NCI-H2196 treated with DMSO at 0.1 percent for 48 hours (cell line): ENCODE results near the gene IER3.

ENCODE experiments used
- DNase-seq: peaks from one replicate; lab custom pipeline; 2025; ENCODE audit not compliant: unreplicated experiment; lab: John Stamatoyannopoulos, UW

The IER3 gene

DNA sequence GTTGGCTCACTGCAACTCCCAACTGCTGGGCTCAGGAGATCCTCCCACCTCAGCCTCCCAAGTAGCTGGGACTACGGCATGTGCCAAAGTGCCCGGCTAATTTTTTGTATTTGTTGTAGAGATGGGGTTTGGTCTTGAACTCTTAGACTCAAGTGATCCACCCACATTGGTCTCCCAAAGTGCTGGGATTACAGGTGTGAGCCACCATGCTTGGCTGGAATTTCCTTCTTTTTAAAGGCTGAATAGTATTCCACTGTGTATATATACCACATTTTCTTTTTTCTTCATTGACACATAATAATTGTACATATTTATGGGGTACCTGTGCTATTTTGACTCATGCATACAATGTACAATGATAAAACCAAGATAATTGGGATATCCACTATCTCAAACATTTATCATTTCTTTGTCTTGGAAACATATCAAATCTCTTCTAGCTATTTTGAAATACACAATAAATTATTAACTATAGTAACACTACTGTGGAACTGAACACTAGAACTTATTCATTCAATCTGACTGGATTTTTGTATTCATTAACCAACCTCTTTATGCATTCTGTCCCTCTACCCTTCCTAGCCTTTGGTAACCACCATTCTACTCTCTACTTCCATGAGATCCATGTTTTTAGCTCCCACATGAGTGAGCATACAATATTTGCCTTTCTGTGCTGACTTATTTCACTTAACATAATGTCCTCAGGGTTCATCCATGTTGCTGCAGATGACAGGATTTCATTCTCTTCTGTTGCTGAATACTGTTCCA, 35.1 kb downstream of the IER3 start:
- no peak for DNase-seq

DNA sequence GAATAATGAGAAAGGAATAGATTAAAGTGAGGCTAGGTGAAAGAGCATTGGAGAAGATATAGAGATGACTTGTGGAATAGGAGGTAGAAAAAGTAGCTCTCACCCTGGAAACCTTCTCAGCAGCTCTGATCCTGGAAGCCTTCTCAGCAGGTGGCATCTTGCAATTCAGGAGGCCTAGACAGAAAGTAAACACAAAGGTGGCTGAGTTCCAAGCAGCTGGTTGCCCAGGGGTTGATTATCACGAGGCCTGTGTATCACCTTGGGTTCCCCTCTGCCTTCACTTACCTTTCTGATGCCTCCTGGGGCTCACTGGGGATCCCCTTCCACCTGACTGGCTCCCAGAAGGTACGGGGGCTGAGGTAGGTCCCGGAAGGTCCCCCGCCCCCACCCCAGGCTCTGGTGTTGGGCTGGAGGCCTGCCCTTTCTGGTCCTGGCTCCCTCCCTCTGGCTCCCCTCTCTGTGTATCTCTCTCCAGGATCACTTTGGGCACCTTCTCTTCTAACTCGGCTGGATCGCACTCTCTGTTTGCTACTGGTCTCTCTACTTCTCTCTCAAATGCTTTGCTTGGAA, 37.0 kb downstream of the IER3 start:
- peak; percentile 78 for DNase-seq

DNA sequence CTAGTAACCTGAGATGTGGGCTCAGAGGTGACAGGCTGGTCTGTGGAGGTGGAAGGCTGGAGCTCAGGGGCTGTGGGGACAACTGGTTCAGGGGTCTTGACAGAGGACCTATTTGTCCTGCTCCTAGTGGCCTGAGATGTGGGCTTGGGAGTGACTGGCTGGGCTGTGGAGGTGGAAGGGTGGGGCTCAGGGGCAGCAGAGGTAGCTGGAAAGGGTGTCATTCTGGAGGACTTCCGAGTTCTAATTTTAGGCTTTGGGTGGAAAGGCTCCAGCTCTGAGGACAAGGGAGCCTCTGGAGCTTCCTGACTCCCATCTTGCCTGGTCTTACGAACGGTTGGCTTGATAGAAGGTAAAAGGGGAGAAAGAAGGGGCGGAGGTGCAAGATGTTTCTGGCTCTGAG, 38.7 kb downstream of the IER3 start:
- no peak for DNase-seq

DNA sequence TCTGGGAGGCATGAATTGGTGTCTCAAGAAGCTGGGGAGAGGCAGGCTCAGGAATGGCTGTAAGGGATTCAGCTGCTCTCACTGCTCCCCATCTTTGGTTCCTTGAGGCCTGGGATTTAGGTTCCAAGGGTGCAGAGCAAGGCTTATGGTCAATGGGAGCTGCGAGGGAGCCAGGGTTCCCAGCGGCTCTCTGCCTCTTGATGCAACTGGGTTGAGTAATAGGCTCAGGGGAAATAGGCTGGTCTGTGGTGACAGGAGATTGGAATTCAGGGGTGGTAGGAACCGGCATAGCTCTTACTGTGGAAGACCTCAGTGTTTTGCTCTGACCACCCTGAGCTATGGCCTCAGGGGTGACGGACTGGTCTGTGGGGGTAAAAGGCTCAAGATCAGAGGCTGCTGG, 40.5 kb downstream of the IER3 start:
- DNase-seq: no peak

DNA sequence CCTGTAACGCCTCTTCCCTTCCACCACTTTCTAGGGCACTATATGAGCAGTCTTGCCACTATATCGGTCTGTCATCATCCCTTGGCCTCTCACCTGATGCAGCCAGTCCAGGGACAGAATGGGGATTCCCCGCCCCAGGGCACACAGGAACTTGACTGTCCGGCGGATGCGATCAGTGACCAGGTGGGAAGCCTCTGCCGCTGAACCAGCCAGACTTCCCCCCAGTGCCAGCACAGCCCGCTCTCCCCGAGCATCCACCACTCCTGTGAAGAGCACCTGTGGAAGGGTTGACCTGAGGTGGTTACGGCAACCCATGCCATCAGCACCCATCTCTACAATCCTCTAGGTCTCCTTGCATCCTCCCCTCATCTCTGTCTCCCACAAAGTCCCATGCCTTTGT, 41.3 kb downstream of the IER3 start:
- no peak for DNase-seq

DNA sequence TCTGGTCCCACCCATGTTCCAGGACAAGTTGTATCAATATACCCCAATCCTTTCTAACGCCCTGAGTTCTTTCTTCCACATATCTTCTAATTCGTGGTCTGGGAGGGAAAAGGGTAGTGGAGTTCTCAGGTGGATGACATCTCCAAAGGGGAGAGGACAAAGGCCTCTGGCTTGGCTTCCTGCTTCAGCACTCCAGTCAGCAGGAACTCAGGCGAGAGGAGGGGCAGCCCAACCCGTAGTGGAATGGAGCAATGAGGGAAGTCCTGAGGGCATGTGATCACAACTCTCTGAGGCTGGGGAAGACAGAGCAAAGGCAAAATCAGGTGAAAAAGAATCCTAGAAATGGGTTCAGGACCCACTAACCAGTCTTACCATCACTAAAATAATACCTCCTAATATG, 44.0 kb downstream of the IER3 start:
- DNase-seq: no peak

DNA sequence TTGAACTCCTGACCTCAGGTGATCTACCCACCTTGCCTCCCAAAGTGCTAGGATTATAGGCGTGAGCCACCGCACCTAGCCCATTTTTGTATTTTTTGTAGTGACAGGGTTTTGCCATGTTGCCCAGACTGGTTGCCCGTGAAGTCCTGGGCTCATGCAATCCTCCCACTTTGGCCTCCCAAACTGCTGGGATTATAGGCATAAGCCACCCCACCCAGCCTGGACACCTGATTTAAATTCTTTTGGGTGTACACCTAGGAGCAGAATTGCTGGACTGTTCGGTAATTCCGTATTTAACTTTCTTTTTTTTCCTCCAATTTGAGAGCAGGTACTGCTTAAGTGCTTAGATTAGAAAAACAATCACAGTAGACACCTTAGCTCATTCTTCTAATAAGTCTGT, 47.9 kb downstream of the IER3 start:
- DNase-seq: no peak
